Suppressor macrophage (primary cell): ENCODE results near the gene ABCB6.
"Not testable (repeated sequence)": the region's sequence is repeated elsewhere in the genome, so short reads cannot be mapped to it uniquely, and the experiment has no call there.

Source experiments
- DNase-seq, 4 experiments: peaks; one replicate each; pipeline ENCODE4 v3.0.0-alpha.2; 2020 to 2022
- total RNA-seq, 17 experiments: gene quantifications; one replicate each; lab custom pipeline; 2026; ENCODE audit warnings: mixed read lengths in 6 of 17, inconsistent platforms in 3 of 17; lab: John Stamatoyannopoulos, UW

The ABCB6 gene
- total RNA-seq = 0 to 1.5 (median 0.14) reads per million in 17 experiments

GRCh38 chr2:219218732-219219701, at the start of gene ABCB6:
TSS of gene ABCB6 (minus strand) at chr2:219218958. CDS start at chr2:219218673, 285 bp downstream.
- peak; percentile 59 to 84 (median 75) for DNase-seq

GRCh38 chr2:219268294-219268693, 49.5 kb upstream of the ABCB6 start:
- DNase-seq = no peak

DNA sequence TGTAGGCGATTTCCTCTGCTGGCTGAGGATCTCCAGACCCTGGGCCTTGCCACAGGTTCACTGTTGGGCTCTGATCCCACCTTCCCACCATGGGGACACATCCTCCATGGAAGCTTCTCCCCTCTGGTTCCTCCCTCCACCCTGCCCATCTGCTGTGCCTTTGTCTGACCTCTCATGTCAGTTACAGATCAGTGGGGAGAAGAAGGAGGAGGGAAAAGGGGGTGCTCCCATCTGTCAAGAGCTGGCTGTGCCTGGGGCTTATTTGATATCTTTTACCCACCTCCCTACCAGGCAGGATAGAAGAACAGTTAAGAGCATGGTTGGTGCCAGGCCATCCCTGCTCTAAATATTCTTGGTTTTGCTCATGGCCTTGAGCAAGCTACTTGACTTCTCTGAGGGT, 48.1 kb upstream of the ABCB6 start:
- no peak for DNase-seq

DNA sequence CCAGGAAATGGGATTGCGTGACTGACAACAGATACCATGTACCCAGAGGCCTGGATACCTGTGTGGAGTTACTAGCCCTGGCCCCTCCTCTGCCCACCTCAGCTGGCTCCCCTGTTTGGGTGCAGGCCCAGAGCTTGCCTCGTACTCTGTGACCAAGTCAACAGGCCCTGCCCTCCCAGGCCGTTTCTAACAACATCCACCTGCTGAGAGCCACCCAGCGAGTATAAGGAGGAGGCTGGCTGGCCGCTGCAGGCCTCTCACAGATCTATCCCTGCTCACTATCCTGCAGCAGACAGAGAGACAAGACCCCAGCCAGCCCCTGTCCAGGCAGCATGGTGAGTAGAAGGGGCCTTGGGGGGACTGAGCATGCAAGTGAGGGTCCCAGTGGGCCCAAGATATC, 47.5 kb upstream of the ABCB6 start:
- no peak for DNase-seq

DNA sequence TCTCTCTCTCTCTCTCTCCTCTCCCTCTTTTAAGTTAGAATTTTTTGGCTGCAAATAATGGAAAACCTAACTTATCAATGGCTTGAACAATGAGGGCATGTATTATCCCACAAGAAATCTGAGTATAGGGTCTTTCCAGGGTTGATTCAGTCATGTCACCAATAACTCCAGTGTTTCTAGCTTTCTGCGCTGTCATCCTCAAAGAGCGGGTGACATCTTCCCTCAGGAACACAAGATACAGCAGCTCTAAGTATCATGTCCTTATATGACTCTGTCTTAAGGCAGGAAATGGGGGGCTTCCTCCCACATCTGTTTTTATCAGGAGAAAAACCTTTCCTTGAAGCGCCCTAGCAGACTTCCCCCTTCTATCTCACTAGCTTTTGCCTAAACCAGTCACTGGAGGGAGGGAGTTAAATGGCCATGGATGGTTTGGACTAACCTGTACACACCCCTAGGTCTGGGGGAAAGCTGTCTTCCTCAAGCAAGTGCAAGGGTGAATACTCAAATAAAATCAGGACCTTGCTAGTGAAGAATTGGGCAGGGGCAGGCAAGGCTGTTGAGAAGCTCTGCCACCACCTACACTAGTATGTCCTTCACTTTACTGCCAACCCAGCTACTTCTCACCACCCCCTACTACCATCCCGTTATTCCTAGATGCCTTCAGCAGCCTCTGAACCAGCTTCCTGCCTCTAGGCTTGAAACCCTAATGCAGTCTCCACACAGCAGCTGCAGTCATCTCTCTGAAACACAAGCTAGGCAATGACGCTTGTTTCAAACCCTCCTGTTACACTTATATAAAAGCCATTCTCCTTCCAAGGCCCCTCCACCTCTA, 42.5 kb upstream of the ABCB6 start:
- no peak for DNase-seq

DNA sequence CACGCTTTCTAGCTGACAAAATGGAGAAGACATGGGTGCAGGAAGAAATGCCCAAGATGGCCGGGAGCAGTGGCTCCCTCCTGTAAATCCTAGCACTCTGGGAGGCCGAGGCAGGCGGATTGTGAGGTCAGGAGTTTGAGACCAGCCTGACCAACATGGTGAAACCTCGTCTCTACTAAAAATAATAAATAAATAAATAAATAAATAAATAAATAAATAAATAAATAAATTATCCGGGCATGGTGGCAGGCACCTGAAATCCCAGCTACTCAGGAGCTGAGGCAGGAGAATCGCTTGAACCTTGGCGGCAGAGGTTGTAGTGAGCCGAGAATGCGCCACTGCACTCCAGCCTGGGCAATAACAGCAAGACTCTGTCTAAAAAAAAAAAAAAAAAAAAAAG, 40.2 kb upstream of the ABCB6 start:
- not testable (repeated sequence) for DNase-seq

DNA sequence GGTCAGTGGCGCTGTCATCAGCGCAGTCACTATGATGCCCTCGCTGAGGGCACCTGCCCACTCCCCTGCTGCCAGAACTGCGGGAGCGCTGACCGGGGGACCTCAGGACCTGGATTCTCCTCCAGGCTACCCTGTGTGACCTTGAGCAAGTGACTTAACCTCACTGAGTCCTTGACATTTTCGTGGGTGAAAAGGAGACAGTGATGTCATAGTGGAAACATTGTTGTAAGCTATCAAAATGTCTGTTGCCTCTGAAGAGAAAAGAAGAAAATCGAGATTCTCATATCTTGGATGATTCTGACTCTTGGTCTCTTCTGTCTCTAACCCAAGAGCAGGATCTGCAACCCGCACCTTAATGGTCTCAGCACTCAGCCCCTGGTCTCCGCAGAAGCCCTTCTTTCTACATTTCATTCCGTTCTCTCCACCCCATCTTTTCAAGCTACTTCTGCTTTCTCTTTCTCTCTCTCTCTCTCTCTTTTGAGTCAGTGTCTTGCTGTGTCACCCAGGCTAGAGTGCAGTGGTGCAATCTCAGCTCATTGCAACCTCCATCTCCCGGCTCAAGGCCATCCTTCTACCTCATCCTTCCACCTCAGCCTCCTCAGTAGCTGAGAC, 35.9 kb upstream of the ABCB6 start:
- DNase-seq = peak; percentile 54 to 76 (median 60)

DNA sequence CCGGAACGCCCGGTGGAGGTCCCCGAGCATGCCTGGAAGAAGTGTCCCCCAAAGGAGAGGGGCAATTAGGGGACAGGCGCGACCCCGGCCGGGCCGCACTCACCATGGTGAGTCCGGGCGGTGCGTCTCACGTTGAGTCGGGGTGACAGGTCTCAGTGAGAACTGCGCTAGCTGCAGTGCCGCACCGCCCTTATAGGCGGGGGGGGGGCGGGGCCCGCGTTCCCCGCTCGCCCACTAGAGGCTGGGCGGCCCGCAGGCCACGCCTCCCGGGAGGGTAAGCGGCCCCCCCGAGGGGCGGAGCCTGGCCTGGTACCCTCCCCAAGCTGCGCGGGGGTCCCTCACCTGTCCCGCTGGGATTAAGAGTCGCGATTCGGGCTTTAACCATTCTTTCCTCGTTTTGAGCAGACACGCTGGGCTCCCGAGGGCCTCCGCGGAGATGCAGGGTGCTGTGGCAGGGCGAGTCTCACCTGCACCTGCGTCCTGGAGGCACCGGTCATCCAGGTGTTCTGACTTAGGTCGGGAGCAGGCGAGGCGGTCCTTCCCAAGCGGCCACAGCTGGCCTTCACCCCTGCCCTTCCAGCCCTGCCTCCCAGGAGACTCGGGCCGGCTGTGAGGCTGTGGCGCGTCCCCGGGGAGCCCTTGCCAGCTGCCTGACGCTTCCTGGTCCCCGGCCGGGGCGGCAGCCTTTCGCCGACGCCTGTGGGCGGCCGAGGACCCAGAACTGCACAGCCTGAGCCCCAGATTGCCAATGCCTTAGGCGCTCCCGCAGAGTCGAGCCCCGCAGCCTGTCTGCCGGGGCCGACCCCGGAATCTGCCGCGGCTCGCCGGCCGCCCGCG, 35.2 kb upstream of the ABCB6 start, which contains the start of gene TUBA4A:
Gene TUBA4A (minus strand): TSS at position 166 of the 837 bp plus-strand sequence. CDS start 60 bp downstream, at position 106.
- peak; percentile 87 to 95 (median 91) for DNase-seq

DNA sequence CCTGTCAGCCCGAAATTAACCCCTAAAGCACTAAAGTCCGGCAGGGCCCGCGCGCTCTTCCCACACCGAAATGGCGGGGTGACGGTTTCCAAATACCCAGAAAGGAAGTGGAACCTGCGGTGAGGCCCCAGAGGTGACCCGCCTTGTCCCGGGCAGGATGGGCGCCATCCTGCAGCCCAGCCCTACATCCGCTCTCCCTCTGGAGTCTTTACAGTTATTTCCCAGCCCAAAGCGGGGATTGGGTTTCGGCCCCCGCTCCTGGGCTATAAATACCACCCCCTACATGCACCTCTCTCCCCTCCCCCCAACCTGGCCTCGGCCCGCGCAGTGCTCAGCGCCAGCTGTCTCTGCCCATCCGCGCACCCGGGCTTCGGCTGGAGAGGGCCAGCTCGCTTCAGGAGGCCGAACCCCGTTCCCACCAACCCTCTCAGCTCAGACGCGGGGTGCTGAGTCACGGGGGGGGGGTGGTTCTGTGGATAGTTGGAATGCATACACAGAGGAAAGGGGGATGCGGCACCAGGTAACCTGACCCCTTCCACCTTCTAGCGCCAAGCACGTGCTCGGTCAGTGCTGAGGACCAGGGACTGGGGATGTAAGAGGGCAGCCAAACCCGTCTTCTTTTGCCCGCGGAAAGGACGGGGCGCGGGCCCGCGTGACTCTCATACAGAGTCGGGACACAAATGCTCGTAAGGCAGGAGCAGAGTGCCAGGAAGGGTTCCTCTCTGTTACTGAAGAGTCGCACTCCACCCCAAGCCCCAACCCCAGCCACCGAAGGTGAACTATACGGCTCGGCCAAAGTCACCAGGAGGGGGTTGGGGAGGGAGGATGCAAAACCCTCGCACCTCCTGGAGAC, 34.4 kb upstream of the ABCB6 start, which contains the start of gene TUBA4B:
Gene TUBA4B (plus strand): TSS at position 344 of the 853 bp plus-strand sequence. CDS start 165 bp downstream, at position 509.
- DNase-seq = peak; percentile 20 to 58 (median 37)

DNA sequence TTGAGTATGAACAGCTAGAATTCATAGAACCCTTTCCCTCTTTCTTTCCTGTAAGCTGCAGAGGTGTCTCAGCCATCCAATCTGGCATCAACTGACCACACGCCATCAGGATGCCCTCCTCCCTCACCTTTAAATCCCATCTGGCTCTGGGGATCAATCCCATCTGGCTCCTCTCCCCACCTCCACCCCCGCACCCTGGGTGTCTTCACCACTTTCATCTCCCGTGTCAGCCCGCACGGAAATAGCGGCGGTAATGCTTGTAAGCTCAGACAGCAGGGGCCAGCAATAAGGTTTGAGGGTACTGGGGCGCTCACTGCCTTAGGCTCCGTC, 33.8 kb upstream of the ABCB6 start:
- no peak for DNase-seq

- no peak for DNase-seq
Measured at GRCh38 chr2:219252084-219252483, 33.3 kb upstream of the ABCB6 start.

DNA sequence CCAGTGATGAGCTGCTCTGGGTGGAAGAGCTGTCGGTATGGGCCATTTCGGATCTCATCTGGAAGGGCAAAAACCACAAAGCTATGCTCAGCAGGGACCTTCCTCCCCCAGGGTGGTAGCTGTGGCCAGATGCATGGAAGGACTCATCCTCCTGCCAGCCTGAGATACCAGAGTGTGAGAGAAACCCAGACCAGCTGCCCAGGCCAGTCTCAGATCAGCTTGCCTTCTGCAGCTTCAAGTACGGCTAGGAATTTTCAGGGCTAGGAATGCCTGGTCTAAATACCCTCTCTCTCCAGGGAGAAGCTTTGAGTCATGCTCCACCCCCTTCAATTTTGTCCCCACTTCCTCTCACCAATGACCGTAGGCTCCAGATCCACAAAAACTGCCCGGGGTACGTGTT, 32.9 kb upstream of the ABCB6 start:
- DNase-seq = peak in 3 of 4 experiments; percentile 16 to 32 (median 20)

- DNase-seq = peak in 3 of 4 experiments; percentile 13 to 45 (median 27)
Measured at GRCh38 chr2:219250049-219250781, 31.5 kb upstream of the ABCB6 start.

DNA sequence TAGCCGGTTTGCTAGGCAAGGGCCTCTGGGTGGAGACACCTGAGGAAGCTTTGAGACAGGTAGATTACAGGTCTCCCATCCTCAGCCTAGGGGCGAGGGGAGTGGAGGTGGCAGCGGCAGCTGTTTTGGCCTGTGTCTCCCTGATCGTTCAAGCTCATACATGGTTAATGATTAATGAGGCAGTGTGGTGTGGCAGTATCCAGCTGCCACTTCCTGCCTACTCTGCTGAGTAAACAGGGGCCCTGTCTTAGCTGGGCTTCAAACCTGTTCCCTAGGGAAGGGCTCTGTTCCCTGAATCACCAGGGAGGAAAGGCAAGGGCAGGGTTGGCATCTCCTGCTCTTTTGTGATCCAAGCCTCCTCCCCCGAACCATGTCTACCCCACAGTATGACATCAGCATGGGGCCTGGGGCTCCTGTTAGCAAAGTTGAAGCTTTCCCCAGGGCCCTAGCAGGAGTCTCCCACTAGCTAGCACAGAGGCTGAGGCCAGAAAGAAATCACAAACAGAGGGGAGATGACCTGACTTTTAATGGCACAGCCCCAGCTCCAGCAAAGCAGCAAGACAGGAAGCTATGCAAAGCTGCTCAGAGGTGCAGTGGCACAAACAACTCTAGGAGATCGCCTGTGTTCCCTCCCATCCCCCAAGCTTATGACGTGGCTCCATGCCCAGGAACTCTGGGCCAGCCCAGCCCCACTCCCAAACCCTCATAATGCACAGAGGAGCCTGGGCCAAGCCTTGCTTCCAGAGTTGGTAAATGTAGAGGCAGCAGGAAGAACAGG, 30.6 kb upstream of the ABCB6 start:
- peak; percentile 30 to 63 (median 45) for DNase-seq

DNA sequence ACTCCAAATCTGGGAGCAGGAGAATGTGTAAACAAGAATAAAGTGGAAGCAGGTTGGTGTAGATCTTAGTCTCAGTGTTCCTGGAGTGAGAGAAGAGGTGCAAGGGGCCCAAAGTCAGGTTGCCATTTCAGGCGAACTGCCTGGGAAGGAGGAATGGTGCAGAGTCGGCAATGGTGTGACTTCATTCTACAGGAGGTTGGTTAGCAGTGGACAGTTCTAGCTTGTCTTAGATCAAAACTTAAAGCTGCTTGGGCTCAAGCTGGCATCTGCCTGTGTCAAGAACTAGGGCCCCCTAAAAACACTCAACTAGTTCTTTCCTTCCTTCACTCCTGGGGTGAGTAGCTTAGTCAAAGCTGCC, 30.1 kb upstream of the ABCB6 start:
- no peak for DNase-seq

DNA sequence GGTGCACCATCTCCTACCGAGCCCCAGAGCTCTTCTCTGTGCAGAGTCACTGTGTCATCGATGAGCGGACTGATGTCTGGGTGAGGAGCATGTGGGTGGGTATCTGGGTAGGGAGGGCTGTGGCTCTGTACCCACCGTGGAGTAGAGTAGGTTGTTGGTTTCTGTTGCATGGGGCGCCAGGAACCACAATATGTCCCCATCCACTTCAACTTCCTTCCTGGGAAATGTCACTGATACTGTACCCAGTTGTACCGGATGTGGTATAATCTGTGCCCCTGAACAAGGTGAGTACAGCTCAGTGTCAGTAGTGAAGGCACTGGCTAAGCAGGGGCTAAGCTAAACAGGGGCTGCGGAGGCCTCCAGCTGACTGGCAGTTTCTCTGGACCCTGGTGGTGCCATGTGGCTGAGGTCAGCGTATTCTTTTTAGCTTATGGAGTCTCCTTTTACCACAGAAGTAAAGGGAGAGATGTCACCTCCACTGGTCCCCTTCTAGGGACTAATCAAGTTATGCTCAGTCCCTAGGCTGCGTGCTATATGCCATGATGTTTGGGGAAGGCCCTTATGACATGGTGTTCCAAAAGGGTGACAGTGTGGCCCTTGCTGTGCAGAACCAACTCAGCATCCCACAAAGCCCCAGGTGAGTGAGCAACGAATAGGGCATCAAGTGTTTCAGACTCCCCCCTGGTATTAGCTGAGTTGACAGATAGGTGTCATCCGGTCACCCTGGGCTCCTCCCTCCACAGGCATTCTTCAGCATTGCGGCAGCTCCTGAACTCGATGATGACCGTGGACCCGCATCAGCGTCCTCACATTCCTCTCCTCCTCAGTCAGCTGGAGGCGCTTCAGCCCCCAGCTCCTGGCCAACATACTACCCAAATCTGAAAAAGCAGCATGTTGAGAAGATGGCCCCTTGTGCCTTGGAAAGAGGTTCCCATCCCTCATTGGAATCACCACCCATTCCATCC, 29.2 kb upstream of the ABCB6 start:
- peak in 2 of 4 experiments; percentile 29 to 37 for DNase-seq

DNA sequence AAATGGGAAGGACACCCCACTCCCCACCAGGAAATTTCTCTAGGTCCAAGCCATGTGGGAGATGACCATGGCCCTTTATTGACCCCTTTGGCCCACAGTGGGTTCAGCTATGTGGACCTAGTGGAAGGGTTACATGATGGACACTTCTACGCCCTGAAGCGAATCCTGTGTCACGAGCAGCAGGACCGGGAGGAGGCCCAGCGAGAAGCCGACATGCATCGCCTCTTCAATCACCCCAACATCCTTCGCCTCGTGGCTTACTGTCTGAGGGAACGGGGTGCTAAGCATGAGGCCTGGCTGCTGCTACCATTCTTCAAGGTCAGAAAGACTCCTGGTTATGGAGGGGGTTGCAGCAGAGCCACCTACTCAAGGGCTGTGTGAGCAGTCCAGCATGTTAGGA, 27.8 kb upstream of the ABCB6 start:
- no peak for DNase-seq

GRCh38 chr2:219245899-219246230, 27.1 kb upstream of the ABCB6 start:
- DNase-seq = no peak
